Duodenal mucosa (tissue), 2 donors: ENCODE results near the gene ZNF862.
A peak's percentile ranks its signal among the peaks of the same experiment; 100 is the strongest.

Experiments used
- H3K27ac ChIP-seq: one replicate; pipeline ENCODE4 v1.7.0; 2013; ENCODE audit warnings: low read depth, low read length
- H3K27me3 ChIP-seq, 2 donors: one replicate each; pipeline ENCODE4 v1.7.0; 2013; ENCODE audit warnings: low read length in 2 of 2, control low read depth in 1 of 2; ENCODE audit not compliant: insufficient read depth in 2 of 2, control insufficient read depth in 1 of 2
- H3K36me3 ChIP-seq, 2 donors: one replicate each; pipeline ENCODE4 v1.7.0; 2013; ENCODE audit warnings: low read length in 2 of 2, control low read depth in 1 of 2; ENCODE audit not compliant: insufficient read depth in 2 of 2, control insufficient read depth in 1 of 2
- H3K4me1 ChIP-seq, 2 donors: one replicate each; pipeline ENCODE4 v1.7.0; 2013; ENCODE audit warnings: low read length in 2 of 2, control low read depth in 1 of 2; ENCODE audit not compliant: insufficient read depth in 2 of 2, control insufficient read depth in 1 of 2
- H3K4me3 ChIP-seq, 2 donors: one replicate each; pipeline ENCODE4 v1.7.0; 2013; ENCODE audit warnings: low read length in 2 of 2, low read depth in 1 of 2
- H3K9ac ChIP-seq, 2 donors: one replicate each; pipeline ENCODE4 v1.7.0; 2013; ENCODE audit warnings: low read length in 2 of 2, low read depth in 1 of 2
- H3K9me3 ChIP-seq, 2 donors: one replicate each; pipeline ENCODE4 v1.7.0; 2013; ENCODE audit warnings: low read length in 2 of 2, control low read depth in 1 of 2; ENCODE audit not compliant: control insufficient read depth in 1 of 2

The ZNF862 gene

DNA sequence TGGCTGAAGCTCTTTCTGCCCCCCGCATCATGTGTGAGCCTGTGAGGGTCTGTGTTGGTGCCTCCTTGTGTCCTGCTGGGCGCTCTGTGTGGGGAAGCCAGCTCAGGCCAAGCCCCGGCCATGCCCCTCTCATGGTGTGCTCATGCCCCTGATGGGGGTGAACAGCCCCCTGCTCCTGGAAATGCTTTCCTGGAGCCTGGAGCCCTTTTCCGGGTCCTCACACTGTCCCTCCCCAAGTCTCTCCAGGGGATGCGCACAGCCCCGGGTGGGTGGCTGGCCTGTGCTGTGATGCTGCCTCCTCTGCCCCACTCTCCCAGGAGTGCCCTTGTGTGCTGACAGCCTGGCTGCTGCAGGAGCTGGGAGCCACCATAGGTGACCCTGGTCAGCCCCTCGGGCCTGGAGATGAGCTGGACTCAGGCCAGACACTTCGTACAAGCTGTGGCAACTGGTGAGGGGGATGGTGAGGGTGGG is 20.8 kb upstream of the ZNF862 start:
- peaks cover 6 to 16% of the 10 kb centered on the region in 2 donors for H3K4me1 ChIP-seq
- no peak overlapping the region for H3K4me3 ChIP-seq
- no peaks in the 10 kb centered on the region for H3K27me3 ChIP-seq
- H3K9me3 ChIP-seq = no peaks in the 10 kb centered on the region
- no peaks in the 10 kb centered on the region for H3K36me3 ChIP-seq
- H3K27ac ChIP-seq = no peak overlapping the region
- no peak overlapping the region for H3K9ac ChIP-seq

DNA sequence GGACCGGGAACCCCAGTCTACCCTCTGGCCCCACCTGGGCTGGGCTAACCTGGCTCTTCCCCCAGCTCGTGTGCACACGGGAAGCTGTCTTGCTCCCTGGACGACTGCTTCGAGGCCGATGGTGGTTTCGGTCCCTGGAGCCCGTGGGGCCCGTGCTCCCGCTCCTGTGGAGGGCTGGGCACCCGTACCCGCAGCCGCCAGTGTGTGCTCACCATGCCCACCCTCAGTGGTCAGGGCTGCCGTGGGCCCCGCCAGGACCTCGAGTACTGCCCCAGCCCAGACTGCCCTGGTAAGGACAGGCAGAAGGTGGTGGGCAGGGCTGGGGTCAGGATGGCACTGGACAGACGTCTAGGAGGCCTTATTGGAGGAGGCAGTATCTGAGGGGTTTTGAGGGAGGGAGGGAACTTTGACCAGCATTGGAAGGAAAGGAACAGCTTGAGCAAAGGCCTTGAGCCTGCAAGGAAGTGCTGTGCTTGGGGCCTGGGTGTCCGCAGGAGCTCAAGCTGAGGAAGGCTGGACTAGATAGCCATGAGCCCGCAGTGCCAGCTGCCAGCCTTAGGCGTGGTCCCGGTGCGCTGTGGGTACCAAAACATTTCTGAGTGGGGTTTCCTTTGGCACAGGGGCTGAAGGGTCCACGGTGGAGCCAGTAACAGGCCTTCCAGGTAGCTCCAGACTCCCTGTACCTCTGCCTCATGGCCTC is 20.2 kb upstream of the ZNF862 start:
- Histone ChIP-seq H3K4me3 (no peak overlapping the region), H3K36me3 (no peaks in the 10 kb centered on the region), H3K9ac (no peak overlapping the region)

DNA sequence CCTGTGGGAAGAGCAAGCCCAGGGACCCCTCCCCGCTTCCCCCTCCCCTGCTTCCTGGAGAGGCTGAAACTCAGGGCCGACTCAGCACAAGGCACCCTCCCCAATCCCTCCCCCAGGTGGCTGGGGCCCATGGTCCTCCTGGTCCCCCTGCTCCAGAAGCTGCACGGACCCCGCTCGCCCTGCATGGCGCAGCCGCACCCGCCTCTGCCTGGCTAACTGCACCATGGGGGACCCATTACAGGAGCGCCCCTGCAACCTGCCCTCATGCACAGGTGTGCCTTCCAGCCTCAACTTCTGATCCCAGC is 19.7 kb upstream of the ZNF862 start:
- Histone ChIP-seq H3K9ac (no peak overlapping the region), H3K36me3 (no peaks in the 10 kb centered on the region), H3K27me3 (no peaks in the 10 kb centered on the region), H3K9me3 (no peaks in the 10 kb centered on the region), H3K27ac (no peak overlapping the region), H3K4me3 (no peak overlapping the region), H3K4me1 (peaks cover 6 to 16% of the 10 kb centered on the region in 2 donors)

More for the DNA sequence above, 20.2 kb upstream of the ZNF862 start:
- Histone ChIP-seq H3K4me1 (peaks cover 6 to 16% of the 10 kb centered on the region in 2 donors), H3K9me3 (no peaks in the 10 kb centered on the region), H3K27ac (no peak overlapping the region), H3K27me3 (no peaks in the 10 kb centered on the region)

DNA sequence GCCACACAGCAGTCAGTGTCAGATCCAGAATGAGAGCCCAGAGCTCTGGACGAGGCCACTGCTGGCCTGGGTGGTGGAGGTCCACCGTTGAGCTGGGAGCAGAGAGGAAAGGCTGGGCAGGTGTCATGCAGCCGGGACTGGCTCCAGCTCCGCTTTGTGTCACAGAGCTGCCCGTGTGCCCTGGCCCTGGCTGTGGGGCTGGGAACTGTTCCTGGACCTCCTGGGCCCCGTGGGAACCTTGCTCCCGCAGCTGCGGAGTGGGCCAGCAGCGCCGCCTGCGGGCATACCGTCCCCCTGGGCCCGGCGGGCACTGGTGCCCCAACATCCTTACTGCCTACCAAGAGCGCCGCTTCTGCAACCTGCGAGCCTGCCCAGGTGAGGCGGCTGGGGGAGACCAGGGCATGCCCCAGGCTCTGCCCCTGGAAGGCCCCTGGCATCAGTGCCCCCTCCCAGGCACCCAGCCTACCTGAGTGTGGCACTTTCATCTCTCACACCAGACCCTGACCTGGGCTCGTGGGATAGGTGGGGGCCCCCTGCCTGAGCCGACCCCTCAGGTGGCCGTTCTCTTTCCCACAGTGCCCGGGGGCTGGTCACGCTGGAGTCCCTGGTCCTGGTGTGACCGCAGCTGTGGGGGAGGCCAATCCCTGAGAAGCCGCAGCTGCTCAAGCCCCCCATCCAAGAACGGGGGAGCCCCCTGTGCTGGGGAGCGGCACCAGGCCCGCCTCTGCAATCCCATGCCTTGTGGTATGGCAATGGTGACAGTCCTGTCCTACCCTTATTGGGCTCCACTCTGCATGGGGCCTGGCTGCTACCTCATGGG is 18.8 kb upstream of the ZNF862 start:
- H3K27me3 ChIP-seq = no peaks in the 10 kb centered on the region
- no peak overlapping the region for H3K4me3 ChIP-seq
- H3K4me1 ChIP-seq = peaks cover 6 to 16% of the 10 kb centered on the region in 2 donors
- no peak overlapping the region for H3K27ac ChIP-seq
- no peak overlapping the region for H3K9ac ChIP-seq
- no peaks in the 10 kb centered on the region for H3K9me3 ChIP-seq
- no peaks in the 10 kb centered on the region for H3K36me3 ChIP-seq

DNA sequence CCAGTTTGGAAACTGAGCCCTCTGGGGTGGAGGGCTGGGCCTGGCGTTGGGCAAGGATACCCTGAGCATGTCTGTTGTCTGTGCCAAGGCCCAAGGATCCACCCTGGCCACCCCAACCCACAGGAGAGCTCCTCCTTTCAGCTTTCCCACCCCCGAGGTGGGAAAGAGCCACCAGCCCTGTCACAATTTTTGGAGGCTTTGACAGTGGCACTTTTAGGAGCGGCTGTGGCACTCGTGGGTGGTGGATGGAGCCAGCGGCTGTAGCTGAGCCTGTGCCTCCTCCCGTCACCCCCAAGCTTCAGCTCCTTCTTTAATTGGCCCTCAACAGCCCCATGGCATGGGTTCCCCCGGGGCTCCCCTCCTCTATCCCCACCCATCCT is 18.2 kb upstream of the ZNF862 start:
- Histone ChIP-seq H3K27me3 (no peaks in the 10 kb centered on the region), H3K9ac (no peak overlapping the region), H3K36me3 (no peaks in the 10 kb centered on the region), H3K4me1 (peaks cover 6 to 16% of the 10 kb centered on the region in 2 donors), H3K27ac (no peak overlapping the region), H3K9me3 (no peaks in the 10 kb centered on the region), H3K4me3 (no peak overlapping the region)

DNA sequence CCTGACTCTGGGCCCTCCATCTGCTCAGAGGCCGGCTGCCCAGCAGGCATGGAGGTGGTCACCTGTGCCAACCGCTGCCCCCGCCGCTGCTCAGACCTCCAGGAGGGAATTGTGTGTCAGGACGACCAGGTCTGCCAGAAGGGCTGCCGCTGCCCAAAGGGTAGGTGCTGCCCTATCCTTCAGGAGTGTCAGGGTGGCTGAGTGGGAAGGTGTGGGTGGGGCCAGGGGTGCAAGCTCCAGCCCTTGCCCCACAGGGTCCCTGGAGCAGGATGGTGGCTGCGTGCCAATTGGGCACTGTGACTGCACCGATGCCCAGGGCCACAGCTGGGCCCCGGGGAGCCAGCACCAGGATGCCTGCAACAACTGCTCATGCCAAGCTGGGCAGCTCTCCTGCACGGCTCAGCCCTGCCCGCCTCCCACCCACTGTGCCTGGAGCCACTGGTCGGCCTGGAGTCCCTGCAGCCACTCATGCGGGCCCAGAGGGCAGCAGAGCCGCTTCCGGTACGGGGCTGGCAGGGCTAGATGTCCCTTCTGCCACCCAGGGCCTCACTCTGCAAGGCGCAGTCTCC is 17.5 kb upstream of the ZNF862 start:
- Histone ChIP-seq H3K4me1 (peaks cover 6 to 16% of the 10 kb centered on the region in 2 donors), H3K27ac (no peak overlapping the region), H3K9ac (no peak overlapping the region), H3K36me3 (no peaks in the 10 kb centered on the region), H3K9me3 (no peaks in the 10 kb centered on the region), H3K27me3 (no peaks in the 10 kb centered on the region), H3K4me3 (no peak overlapping the region)

DNA sequence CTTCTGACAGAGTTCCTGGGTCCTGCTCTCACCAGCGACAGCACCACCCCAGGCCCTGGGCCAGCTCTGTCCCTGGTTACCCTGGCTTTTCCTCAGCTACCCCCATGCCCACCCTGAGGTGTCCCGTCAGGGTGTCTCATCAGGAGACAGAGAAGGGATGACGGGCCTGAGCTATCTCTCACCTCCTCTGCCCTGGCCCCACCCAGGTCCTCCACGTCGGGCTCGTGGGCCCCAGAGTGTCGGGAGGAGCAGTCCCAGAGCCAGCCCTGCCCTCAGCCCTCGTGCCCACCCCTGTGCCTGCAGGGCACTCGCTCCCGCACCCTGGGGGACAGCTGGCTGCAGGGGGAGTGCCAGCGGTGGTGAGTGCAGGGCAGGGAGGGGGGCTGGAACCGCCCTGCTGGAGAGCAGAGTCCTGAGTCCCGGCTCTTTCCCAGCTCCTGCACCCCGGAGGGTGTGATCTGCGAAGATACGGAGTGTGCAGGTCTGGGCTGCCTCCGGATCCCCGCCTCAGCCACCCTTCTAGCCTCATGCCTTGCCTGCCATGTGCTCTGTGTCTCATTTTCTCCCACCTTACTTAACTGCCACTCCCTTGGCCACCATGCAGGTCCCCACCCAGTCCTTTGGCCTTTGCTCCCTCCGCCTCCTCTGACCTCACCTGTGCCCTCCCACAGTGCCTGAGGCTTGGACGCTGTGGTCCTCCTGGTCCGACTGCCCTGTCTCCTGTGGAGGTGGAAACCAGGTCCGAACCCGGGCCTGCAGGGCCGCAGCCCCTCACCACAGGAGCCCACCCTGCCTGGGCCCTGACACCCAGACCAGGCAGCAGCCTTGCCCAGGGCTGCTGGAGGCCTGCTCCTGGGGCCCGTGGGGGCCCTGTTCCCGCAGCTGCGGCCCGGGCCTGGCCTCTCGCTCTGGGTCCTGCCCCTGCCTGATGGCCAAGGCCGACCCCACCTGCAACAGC is 16.7 kb upstream of the ZNF862 start:
- Histone ChIP-seq H3K4me1 (peaks cover 6 to 16% of the 10 kb centered on the region in 2 donors), H3K4me3 (peak overlapping the region; percentile 21 to 43), H3K27me3 (no peaks in the 10 kb centered on the region), H3K9me3 (no peaks in the 10 kb centered on the region), H3K27ac (no peak overlapping the region), H3K9ac (no peak overlapping the region), H3K36me3 (no peaks in the 10 kb centered on the region)

DNA sequence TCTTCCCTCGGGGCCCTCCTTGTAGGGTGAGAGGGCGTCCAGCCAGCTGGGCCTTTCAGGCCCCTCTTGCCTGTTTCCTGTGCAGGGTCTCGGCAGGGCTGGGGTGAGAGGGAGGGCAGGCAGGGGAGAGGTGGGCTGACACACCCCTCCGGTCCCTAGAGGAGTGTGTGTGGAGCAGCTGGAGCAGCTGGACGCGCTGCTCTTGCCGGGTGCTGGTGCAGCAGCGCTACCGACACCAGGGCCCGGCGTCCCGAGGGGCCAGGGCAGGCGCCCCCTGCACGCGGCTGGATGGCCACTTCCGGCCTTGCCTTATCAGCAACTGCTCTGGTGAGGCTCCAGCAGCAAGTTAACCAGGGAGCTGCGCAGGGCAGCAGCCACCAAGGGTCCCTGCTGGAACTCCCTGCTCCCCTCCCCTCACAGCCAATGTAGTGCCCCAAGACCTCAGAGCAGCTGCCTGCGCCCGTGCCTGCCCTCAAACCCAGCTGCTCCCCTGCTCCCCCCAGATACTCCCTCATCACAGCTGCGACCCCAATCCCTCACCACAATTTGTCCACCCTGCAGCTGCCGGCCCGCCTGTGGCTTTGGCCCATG is 15.7 kb upstream of the ZNF862 start:
- H3K4me3 ChIP-seq = peak overlapping the region; percentile 21 to 43
- no peak overlapping the region for H3K27ac ChIP-seq
- peaks cover 6 to 16% of the 10 kb centered on the region in 2 donors for H3K4me1 ChIP-seq
- H3K9me3 ChIP-seq = no peaks in the 10 kb centered on the region
- H3K27me3 ChIP-seq = no peaks in the 10 kb centered on the region
- no peak overlapping the region for H3K9ac ChIP-seq
- no peaks in the 10 kb centered on the region for H3K36me3 ChIP-seq

DNA sequence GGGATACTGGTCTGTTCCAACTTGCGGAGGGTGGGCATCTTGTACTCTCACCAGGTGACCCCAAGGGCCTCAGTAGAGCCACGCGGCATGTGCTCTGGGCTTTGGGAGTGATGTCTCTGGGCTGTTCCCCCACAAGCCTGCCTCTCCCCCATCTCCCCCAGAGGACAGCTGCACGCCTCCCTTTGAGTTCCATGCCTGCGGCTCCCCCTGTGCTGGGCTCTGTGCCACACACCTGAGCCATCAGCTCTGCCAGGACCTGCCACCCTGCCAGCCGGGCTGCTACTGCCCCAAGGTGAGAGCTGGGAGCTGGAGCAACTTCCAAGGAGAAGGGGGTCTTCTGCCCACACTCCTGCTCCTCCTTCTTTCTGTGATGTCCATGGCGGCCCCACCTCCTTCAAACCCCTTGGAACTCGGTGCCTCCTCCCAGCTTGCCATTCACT is 15.0 kb upstream of the ZNF862 start:
- no peak overlapping the region for H3K4me3 ChIP-seq
- H3K27me3 ChIP-seq = no peaks in the 10 kb centered on the region
- no peaks in the 10 kb centered on the region for H3K9me3 ChIP-seq
- H3K36me3 ChIP-seq = no peaks in the 10 kb centered on the region
- H3K9ac ChIP-seq = no peak overlapping the region
- no peak overlapping the region for H3K27ac ChIP-seq
- H3K4me1 ChIP-seq = peaks cover 6 to 16% of the 10 kb centered on the region in 2 donors
